ENCODE data around the gene RAX2.

DNA sequence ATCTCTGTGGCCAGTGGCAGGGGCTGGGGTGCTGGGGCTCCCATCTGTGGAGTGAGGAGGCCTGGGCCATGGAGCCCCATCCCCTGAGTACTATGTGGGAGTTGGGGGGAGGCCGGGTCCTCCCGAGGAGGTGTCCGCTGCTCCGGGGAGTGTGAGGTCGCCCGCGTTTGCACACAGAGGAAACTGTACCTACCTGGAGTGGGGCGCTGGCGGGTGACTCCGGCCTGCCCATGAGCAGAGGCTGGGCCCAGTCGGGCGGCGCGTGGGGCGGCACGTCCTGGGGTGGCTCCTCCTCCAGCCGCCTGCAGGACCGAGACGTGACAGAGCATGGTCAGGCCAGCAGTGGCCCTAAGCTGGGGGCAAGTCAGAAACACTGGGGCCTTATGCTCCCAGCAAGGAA lies 48.0 kb upstream of the RAX2 start:
- TF ChIP-seq POLR2A (IDR thresholded peaks at IDR 0.05; ENCODE audit: extremely low read depth, insufficient read length): no peak
- TF ChIP-seq, protein P1, sequence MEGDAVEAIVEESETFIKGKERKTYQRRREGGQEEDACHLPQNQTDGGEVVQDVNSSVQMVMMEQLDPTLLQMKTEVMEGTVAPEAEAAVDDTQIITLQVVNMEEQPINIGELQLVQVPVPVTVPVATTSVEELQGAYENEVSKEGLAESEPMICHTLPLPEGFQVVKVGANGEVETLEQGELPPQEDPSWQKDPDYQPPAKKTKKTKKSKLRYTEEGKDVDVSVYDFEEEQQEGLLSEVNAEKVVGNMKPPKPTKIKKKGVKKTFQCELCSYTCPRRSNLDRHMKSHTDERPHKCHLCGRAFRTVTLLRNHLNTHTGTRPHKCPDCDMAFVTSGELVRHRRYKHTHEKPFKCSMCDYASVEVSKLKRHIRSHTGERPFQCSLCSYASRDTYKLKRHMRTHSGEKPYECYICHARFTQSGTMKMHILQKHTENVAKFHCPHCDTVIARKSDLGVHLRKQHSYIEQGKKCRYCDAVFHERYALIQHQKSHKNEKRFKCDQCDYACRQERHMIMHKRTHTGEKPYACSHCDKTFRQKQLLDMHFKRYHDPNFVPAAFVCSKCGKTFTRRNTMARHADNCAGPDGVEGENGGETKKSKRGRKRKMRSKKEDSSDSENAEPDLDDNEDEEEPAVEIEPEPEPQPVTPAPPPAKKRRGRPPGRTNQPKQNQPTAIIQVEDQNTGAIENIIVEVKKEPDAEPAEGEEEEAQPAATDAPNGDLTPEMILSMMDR (IDR thresholded peaks at IDR 0.05; ENCODE audit: low read depth, low read length): no peak
- TF ChIP-seq, protein P2, sequence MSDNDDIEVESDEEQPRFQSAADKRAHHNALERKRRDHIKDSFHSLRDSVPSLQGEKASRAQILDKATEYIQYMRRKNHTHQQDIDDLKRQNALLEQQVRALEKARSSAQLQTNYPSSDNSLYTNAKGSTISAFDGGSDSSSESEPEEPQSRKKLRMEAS (IDR thresholded peaks at IDR 0.05; ENCODE audit: low read depth, low read length): no peak

Measured in NB4 (cell line).